Keratinocyte (primary cell): Measurements from ENCODE around the gene KIAA1217. TPM values are rescaled to one million over a fixed set of nuclear protein-coding genes. Genes with fewer than 3 reads are reported as not detected.

Experiments used
- DNase-seq: peaks from one replicate; pipeline ENCODE4 v3.0.0-alpha.2; 2011; ENCODE audit warnings: low read depth, missing footprints, low spot score
- FAIRE-seq: peaks from 2 replicates; lab custom pipeline; 2011; peaks lifted over from hg19 to GRCh38; lab: Jason Lieb, UNC
- H2AFZ ChIP-seq: 2 replicates; pipeline ENCODE4 v1.6.0; 2012; ENCODE audit warnings: low read length, control low read depth, inconsistent platforms; ENCODE audit not compliant: control insufficient read depth
- H3K27ac ChIP-seq: 2 replicates; pipeline ENCODE4 v1.5.1; 2011; ENCODE audit warnings: low read length; ENCODE audit not compliant: control insufficient read depth, insufficient read depth
- H3K27me3 ChIP-seq: 3 replicates; pipeline ENCODE4 v1.6.0; 2011; ENCODE audit warnings: low read length; ENCODE audit not compliant: control insufficient read depth, insufficient read depth; ENCODE audit errors: extremely low read depth
- H3K36me3 ChIP-seq, 2 experiments: 2 replicates in 1 of 2; 3 replicates in 1 of 2; pipeline ENCODE4 v1.5.1; 2011; ENCODE audit warnings: low read length in 2 of 2, mild to moderate bottlenecking in 1 of 2; ENCODE audit not compliant: control insufficient read depth in 2 of 2, insufficient read depth in 2 of 2; ENCODE audit errors: extremely low read depth in 1 of 2
- H3K4me1 ChIP-seq: 3 replicates; pipeline ENCODE4 v1.5.1; 2011; ENCODE audit warnings: low read length; ENCODE audit not compliant: control insufficient read depth, insufficient read depth; ENCODE audit errors: extremely low read depth
- H3K4me2 ChIP-seq: 3 replicates; pipeline ENCODE4 v1.6.0; 2011; ENCODE audit warnings: low read depth, low read length; ENCODE audit not compliant: control insufficient read depth, insufficient read depth; ENCODE audit errors: extremely low read depth
- H3K4me3 ChIP-seq, 3 experiments: fragments of 200-600 bp in 1 of 3; sonication (generic) in 1 of 3; 2 replicates in 2 of 3; 3 replicates in 1 of 3; pipeline ENCODE4 v1.5.1; 2011 to 2016; ENCODE audit warnings: low read length in 3 of 3, mild to moderate bottlenecking in 3 of 3, control low read depth in 2 of 3, inconsistent platforms in 1 of 3, low read depth in 1 of 3, mixed read lengths in 1 of 3, mixed run types in 1 of 3, moderate library complexity in 1 of 3; ENCODE audit not compliant: control insufficient read depth in 2 of 3, insufficient read depth in 2 of 3; ENCODE audit errors: extremely low read depth in 1 of 3
- H3K79me2 ChIP-seq: 2 replicates; pipeline ENCODE4 v1.6.0; 2012; ENCODE audit warnings: low read length; ENCODE audit not compliant: control insufficient read depth, insufficient read depth
- H3K9ac ChIP-seq: 3 replicates; pipeline ENCODE4 v1.6.0; 2011; ENCODE audit warnings: low read length; ENCODE audit not compliant: control insufficient read depth, insufficient read depth; ENCODE audit errors: extremely low read depth
- H3K9me1 ChIP-seq: 3 replicates; pipeline ENCODE4 v1.6.0; 2011; ENCODE audit warnings: low read length; ENCODE audit not compliant: control insufficient read depth, insufficient read depth; ENCODE audit errors: extremely low read depth
- H3K9me3 ChIP-seq: 2 replicates; pipeline ENCODE4 v1.5.1; 2012; ENCODE audit warnings: low read depth, low read length; ENCODE audit not compliant: control insufficient read depth
- H4K20me1 ChIP-seq: 3 replicates; pipeline ENCODE4 v1.6.0; 2011; ENCODE audit warnings: low read length; ENCODE audit not compliant: control insufficient read depth, insufficient read depth; ENCODE audit errors: extremely low read depth
- EZH2 ChIP-seq: IDR thresholded peaks from one replicate; pipeline ENCODE4 v1.6.1; 2012; ENCODE audit warnings: inconsistent platforms, mild to moderate bottlenecking, low read length, moderate library complexity
- dilution Hi-C: fragments of 300-500 bp; cut with MboI; formaldehyde crosslinking; loops from one replicate; pipeline ENCODE4 v1.7.0; 2020; ENCODE audit warnings: low sequenced_read_pairs; ENCODE audit not compliant: extremely low pct_ligation_motif_present
- polyA plus RNA-seq, 5 experiments: library from polyadenylated mRNA; depleted of rRNA in 3 of 5; stranded (reverse) in 3 of 5; stranded (forward) in 1 of 5; unstranded in 1 of 5; fragments of >200 nt; gene quantifications; 1 replicate in 1 of 5; 2 replicates in 3 of 5; 3 replicates in 1 of 5; pipeline versions ENCODE4 v1.2.1 to v1.2.3, GENCODE V29; 2011 to 2012; ENCODE audit warnings: missing spikeins in 2 of 5, low read depth in 1 of 5, low replicate concordance in 1 of 5
- TF ChIP-seq, protein P1 (sequence below), 3 experiments: IDR thresholded peaks in 1 of 3; conservative IDR thresholded peaks in 1 of 3; optimal IDR thresholded peaks in 1 of 3; 2 replicates in 2 of 3; 3 replicates in 1 of 3; pipeline versions ENCODE3 to v1.5.1; 2011; ENCODE audit warnings: low read length in 3 of 3, mild to moderate bottlenecking in 3 of 3, moderate library complexity in 2 of 3, control low read depth in 1 of 3, inconsistent platforms in 1 of 3; ENCODE audit not compliant: insufficient read depth in 2 of 3; ENCODE audit errors: extremely low read depth in 1 of 3

Gene KIAA1217
- polyA plus RNA-seq, 1 donor (not counting 4 experiments of a cell fraction or from before 2014, with no cell fraction given): 10.4 TPM

DNA sequence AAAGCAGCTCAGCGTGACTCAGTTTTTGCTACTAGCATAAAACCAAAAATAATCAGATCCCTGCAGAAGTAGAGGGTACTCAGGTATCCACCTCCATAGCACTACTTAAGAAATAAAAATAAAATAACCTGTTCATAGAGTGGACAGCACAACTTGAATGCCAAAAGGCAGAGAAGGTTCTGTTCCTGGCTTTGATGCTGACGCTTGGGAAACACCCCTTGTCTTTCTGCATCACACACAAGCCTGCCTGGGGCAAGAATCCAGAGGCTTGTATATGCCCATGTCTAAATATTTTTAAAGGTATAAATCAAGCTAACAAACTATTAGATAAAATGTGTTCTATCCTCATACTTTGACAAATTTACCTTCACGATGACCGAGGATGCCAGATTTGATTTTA, 207.3 kb downstream of the KIAA1217 start:
- Histone ChIP-seq H3K4me2 (no peak overlapping the region), H2AFZ (no peak overlapping the region), H4K20me1 (no peaks in the 10 kb centered on the region), H3K27ac (no peak overlapping the region), H3K9me3 (no peaks in the 10 kb centered on the region), H3K9me1 (no peaks in the 10 kb centered on the region), H3K79me2 (peaks cover 2% of the 10 kb centered on the region), H3K4me1 (peaks cover 11% of the 10 kb centered on the region), H3K36me3 (no peaks in the 10 kb centered on the region), H3K9ac (no peak overlapping the region), H3K27me3 (no peaks in the 10 kb centered on the region), H3K4me3 (no peak overlapping the region)
- FAIRE-seq (no peak), DNase-seq (no peak)
- TF ChIP-seq, protein P1, sequence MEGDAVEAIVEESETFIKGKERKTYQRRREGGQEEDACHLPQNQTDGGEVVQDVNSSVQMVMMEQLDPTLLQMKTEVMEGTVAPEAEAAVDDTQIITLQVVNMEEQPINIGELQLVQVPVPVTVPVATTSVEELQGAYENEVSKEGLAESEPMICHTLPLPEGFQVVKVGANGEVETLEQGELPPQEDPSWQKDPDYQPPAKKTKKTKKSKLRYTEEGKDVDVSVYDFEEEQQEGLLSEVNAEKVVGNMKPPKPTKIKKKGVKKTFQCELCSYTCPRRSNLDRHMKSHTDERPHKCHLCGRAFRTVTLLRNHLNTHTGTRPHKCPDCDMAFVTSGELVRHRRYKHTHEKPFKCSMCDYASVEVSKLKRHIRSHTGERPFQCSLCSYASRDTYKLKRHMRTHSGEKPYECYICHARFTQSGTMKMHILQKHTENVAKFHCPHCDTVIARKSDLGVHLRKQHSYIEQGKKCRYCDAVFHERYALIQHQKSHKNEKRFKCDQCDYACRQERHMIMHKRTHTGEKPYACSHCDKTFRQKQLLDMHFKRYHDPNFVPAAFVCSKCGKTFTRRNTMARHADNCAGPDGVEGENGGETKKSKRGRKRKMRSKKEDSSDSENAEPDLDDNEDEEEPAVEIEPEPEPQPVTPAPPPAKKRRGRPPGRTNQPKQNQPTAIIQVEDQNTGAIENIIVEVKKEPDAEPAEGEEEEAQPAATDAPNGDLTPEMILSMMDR (optimal IDR thresholded peaks at IDR 0.05 in 1 of 3, IDR thresholded peaks at IDR 0.05 in 1 of 3, conservative IDR thresholded peaks at IDR 0.05 in 1 of 3; ENCODE audit: extremely low read depth in 1 of 3, insufficient read depth in 2 of 3, low read length in 3 of 3): no peak
- TF ChIP-seq EZH2: no peak
- dilution Hi-C loops: no loop called here

- no peaks in the 10 kb centered on the region for H3K27me3 ChIP-seq
- dilution Hi-C loops: no loop called here
- peaks cover 11% of the 10 kb centered on the region for H3K4me1 ChIP-seq
- DNase-seq (no peak), FAIRE-seq (no peak)
- H3K27ac ChIP-seq: no peak overlapping the region
- no peak overlapping the region for H3K4me2 ChIP-seq
- no peaks in the 10 kb centered on the region for H3K36me3 ChIP-seq
- no peaks in the 10 kb centered on the region for H4K20me1 ChIP-seq
- H3K9me1 ChIP-seq: no peaks in the 10 kb centered on the region
- no peak overlapping the region for H3K4me3 ChIP-seq
- H2AFZ ChIP-seq: no peak overlapping the region
- H3K9ac ChIP-seq: no peak overlapping the region
- no peak for TF ChIP-seq EZH2
- TF ChIP-seq, protein P1 (optimal IDR thresholded peaks at IDR 0.05 in 1 of 3, IDR thresholded peaks at IDR 0.05 in 1 of 3, conservative IDR thresholded peaks at IDR 0.05 in 1 of 3; ENCODE audit: extremely low read depth in 1 of 3, insufficient read depth in 2 of 3, low read length in 3 of 3): no peak
- peaks cover 2% of the 10 kb centered on the region for H3K79me2 ChIP-seq
- no peaks in the 10 kb centered on the region for H3K9me3 ChIP-seq
Observed at GRCh38 chr10:24417053-24417452, 208.1 kb downstream of the KIAA1217 start.
